IPS DF 4.7 (cell line): ENCODE measurements around the gene NARS2.
"Not testable (repeated sequence)": the region's sequence is repeated elsewhere in the genome, so short reads cannot be mapped to it uniquely, and the experiment has no call there.

Source experiments
- DNase-seq: peaks from one replicate; pipeline ENCODE4 v3.0.0-alpha.2; 2013; ENCODE audit warnings: low spot score; ENCODE audit errors: extremely low read depth

Gene NARS2

DNA sequence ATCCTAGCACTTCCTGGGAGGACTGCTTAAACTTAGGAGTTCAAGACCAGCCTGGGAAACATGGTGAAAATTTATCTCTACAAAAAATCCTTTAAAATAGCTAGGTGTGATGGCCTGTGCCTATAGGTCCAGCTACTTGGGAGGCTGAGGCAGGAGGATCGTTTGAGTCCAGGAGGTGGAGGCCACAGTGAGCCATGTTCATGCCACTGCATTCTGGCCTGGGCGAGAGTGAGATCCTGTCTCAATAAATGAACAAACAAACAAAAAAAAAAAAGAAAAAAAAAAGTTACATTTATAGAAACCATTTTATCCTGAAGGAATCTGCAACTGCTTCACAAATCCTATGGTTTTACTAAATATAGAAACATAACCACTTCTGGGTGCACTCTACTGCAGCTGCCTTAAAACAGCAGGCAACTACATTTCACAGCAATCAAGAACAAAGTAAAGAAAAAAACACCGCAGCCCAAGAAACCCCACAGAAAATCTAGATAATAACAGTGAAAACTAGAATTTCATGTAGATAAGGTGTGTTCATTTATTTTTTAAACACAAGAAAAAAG lies 81.2 kb downstream of the NARS2 start:
- DNase-seq, result no peak

DNA sequence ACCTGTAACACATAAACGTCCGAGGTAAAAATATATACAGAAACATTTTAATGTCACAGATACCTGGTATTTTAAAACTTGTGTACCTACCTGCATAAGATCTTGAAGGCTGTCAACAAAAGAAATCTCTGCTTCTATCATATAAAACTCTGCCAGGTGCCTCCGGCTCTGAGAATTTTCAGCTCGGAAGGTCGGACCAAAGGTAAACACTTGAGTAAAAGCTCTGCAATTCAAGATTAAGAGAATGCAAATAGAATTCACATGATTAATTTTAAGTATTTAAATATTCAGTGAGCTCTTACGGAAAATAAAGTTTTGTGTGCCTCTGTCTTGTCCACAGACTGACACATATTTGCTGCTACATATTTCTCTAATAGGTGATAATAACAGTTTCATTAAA lies 81.7 kb downstream of the NARS2 start:
- no peak for DNase-seq

DNA sequence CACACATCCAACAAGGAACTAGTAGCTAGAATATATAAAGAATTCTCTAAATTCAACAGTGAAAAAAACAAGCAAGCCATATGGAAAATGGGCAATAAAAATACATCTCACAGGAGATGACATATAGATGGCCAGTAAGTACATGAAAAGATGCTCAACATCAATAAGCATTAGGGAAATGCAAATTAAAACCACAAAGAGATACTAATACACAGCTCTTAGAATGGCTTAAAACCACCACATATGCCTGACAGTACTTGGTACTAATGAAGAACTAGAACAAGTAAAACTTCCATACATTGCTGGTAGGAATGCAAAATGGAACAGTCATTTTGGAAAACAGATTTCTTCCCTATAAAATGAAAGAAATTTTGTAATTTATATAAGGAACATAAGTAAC lies 85.5 kb downstream of the NARS2 start:
- no peak for DNase-seq

GRCh38 chr11:78478536-78478935 lies 96.1 kb downstream of the NARS2 start:
- no peak for DNase-seq

DNA sequence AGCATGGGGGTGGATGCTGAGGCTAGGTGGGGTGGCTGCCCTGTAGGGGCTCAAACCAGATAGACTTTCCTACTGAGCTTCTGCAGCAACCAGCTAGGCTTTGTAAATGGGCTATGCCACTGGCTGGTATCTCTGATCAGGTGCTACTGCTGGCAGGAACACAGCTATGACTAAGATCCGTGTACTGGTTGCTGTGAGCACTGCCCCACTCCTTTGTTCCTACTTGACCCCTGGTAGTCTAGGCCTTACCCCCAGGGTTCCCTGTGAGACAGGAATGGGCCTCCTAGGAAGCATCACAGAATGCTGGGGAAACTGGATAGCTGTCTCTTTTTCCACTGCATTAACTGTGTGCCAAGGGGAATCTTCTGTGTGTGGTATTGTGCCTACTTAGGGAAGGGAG lies 98.6 kb downstream of the NARS2 start:
- no peak for DNase-seq

DNA sequence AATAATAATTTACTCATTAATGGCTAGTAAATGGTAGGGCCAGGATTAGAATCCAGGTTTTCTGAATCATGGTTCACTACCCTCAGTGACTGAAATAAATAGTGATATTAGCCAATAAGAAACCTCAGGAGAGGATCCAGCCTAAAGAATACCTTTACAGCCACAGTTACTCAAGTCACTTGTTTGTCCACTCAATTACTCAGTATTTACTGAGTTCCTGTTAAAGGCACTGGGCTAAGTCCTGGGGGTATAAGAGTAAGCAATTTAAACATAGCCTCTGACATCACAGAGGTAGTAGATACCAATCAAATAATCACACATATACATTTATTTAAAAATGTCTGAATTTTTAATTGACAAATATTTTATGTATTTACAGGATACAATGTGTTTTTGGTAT lies 100.2 kb downstream of the NARS2 start:
- DNase-seq, result no peak

DNA sequence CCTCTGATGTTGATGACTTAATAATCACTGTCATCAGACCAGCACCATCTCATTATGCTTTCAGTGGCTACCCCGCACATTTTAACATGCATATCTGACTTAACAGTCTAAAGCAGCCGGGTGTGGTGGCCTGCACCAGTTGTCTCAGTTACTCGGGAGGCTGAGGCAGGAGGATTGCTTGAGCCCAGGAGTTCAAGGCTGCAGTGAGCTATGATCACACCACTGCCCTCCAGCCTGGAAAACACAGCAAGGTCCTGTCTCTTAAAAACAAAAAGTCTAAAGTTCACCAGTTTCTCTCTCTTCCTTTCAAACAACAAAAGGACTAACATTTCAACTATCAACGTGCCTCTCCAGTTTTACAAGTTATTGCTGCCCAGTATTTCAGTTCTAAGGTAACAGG lies 101.8 kb downstream of the NARS2 start:
- DNase-seq, result no peak

DNA sequence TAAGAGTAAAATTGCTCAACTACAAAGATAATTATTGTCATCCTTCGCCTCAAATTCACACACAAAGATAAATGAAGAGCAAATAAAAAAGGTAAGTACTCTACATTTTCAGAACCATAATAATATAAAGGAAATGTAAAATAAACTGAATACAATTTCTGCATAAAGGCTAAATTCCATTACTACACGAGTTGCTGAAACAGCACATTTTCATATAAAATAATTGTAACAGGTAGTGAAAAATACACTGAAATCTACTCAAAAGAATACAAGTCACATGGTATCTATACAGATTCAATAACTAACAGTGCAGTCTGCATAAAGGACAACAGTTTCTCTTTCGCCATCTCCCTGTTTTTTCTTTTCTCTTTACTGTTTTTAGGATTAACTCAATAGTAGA lies 102.3 kb downstream of the NARS2 start:
- DNase-seq, result no peak

GRCh38 chr11:78470861-78471442 lies 103.7 kb downstream of the NARS2 start:
- no peak for DNase-seq

- no peak for DNase-seq
Observed at GRCh38 chr11:78469896-78470295, 104.8 kb downstream of the NARS2 start.

GRCh38 chr11:78467931-78468330 lies 106.7 kb downstream of the NARS2 start:
- DNase-seq, result no peak

DNA sequence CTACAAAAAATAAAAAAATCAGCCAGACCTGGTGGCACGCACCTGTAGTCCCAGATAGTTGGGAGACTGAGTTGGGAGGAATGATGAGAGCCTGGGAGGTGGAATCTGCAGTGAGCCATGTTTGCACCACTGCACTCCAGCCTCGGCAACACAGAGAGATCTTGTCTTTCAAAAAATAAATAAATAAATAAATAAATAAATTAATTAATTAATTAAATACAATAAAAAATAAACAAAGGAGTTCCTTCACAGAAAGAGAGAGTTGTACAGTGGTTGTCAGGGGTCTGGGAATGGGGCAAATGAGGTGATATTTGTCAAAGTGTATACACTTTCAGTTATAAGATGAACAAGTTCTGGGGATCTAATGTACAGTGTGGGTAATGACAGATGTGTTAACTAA lies 107.3 kb downstream of the NARS2 start:
- DNase-seq, result no peak

- no peak for DNase-seq
Observed at GRCh38 chr11:78465169-78465942, 109.3 kb downstream of the NARS2 start.

GRCh38 chr11:78464787-78465168 lies 109.9 kb downstream of the NARS2 start:
- not testable (repeated sequence) for DNase-seq

GRCh38 chr11:78460471-78460870 lies 114.2 kb downstream of the NARS2 start:
- no peak for DNase-seq

DNA sequence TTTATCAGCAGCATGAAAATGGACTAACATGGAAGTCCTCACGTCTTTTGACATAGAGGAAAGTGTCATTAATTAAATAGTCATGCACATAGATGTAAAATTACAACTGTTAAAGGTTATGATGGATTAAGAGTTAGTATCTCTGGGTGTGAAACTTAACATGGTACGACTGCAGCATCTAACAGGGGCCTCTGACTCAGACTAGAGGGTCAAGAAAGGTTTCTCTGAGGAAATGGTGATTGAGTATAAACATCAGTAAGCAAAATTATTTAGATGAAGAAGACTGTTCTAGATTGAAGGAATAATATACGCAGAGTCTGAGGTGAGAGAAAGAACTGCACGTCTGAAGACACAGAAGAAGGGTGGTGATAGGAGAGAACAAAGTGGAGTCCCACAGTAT lies 114.9 kb downstream of the NARS2 start:
- DNase-seq, result no peak

GRCh38 chr11:78457448-78457847 lies 117.2 kb downstream of the NARS2 start:
- no peak for DNase-seq

GRCh38 chr11:78453140-78453935 lies 121.3 kb downstream of the NARS2 start:
- no peak for DNase-seq

DNA sequence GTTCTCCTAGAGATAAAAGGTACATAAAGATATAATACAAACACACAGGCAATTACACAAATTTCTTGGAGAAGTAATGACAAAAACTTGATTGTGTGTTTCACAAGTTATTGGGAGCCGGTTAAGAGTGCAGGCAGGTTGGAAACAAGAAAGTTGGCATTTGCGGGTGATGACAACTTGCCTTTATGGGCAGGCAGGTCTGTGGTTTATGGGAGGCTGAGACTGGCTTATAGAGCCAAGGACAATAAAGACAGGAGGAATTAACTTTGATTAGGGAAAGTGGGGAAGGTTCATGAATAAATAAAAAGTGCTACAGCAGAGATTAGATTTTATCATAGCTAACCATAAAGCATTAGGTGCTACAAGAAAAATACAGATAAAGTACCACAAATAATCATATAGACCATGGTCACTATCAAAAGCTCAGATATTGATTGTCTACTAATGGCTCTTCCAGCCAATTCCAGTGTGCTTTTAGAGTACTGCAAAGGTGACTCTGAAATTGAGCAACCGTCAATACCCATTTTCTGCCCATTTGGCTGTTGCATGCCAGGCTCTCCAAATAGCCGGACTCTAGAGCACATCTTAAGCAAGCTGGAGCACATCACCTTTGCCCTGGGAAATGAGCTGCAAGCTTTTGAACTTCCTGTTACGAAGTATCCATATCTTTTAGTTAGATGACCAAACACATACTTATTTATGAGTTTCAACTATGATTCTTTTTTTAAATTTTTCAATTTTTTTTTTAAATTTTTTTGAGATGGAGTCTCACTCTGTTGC lies 123.1 kb downstream of the NARS2 start:
- DNase-seq, result no peak

GRCh38 chr11:78450866-78451265 lies 123.8 kb downstream of the NARS2 start:
- DNase-seq, result no peak

DNA sequence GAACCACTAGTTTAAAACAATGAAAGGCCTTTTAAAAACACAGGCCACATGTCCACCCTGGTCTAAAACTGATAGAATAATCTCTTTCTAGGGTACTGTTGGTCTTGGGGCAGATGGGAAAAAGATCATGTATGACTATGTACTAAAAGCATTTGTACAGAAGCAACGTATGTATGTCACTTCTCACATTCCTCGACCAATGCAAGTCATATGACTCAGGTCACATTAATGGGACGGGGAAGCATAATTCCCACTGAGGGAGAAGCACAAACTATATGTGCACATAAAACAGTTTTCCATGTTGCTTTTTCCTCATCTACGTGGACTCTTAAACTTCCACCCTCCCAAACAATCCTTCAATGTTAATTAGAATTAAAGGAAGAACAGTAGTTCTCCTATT lies 124.8 kb downstream of the NARS2 start:
- no peak for DNase-seq
